Fibroblast of mammary gland (primary cell): ENCODE results near the gene NDRG2.
"Not testable (repeated sequence)": the region's sequence is repeated elsewhere in the genome, so short reads cannot be mapped to it uniquely, and the experiment has no call there.

Experiments
- DNase-seq: peaks from one replicate; pipeline ENCODE4 v3.0.0-alpha.2; 2010; ENCODE audit warnings: low read depth
- H3K4me3 ChIP-seq: 2 replicates; pipeline ENCODE4 v1.5.1; 2011; ENCODE audit warnings: low read depth, mild to moderate bottlenecking, low read length, moderate library complexity; ENCODE audit not compliant: control insufficient read depth
- CTCF ChIP-seq: conservative IDR thresholded peaks from 2 replicates; pipeline ENCODE4 v1.5.1; 2011; ENCODE audit warnings: low read depth, low read length, inconsistent platforms; ENCODE audit not compliant: control insufficient read depth, insufficient read depth

The NDRG2 gene

GRCh38 chr14:21011136-21011535 lies 13.7 kb downstream of the NDRG2 start:
- TF ChIP-seq CTCF, result no peak
- no peak for DNase-seq
- no peak overlapping the region for H3K4me3 ChIP-seq

GRCh38 chr14:21009721-21010120 lies 15.1 kb downstream of the NDRG2 start:
- not testable (repeated sequence) for H3K4me3 ChIP-seq, DNase-seq

GRCh38 chr14:21003788-21004346 lies 21.0 kb downstream of the NDRG2 start:
- no peak for DNase-seq
- no peak overlapping the region for H3K4me3 ChIP-seq
- no peak for TF ChIP-seq CTCF

GRCh38 chr14:21001218-21001617 lies 23.6 kb downstream of the NDRG2 start:
- no peak overlapping the region for H3K4me3 ChIP-seq
- no peak for DNase-seq
- TF ChIP-seq CTCF, result no peak

- DNase-seq, result no peak
- H3K4me3 ChIP-seq, result no peak overlapping the region
- no peak for TF ChIP-seq CTCF
These were observed 25.3 kb downstream of the NDRG2 start for GRCh38 chr14:20999591-20999990.

GRCh38 chr14:20998674-20999366 lies 26.0 kb downstream of the NDRG2 start, which contains the start of gene SLC39A2:
Gene SLC39A2, plus strand, starts transcription at chr14:20999293. Its CDS starts 154 bp downstream, at chr14:20999447.
- DNase-seq, result peak; percentile 80
- TF ChIP-seq CTCF, result no peak

GRCh38 chr14:20998139-20998538 lies 26.7 kb downstream of the NDRG2 start:
- DNase-seq, result no peak
- no peak overlapping the region for H3K4me3 ChIP-seq
- no peak for TF ChIP-seq CTCF

More at GRCh38 chr14:20998674-20999366, 26.0 kb downstream of the NDRG2 start, which contains the start of gene SLC39A2:
- no peak within 1 kb of the TSS for H3K4me3 ChIP-seq
